Endothelial cell of coronary artery (primary cell): Measurements from ENCODE around the gene SHOX. TPM values are rescaled to one million over a fixed set of nuclear protein-coding genes. Genes with fewer than 3 reads are reported as not detected.

Source experiments
- total RNA-seq: library from RNA; depleted of rRNA; stranded (reverse); fragments of >200 nt; gene quantifications from 2 replicates; pipeline ENCODE4 v1.2.3, GENCODE V29; 2014

Gene SHOX
- not detected in 2 replicates for total RNA-seq

DNA sequence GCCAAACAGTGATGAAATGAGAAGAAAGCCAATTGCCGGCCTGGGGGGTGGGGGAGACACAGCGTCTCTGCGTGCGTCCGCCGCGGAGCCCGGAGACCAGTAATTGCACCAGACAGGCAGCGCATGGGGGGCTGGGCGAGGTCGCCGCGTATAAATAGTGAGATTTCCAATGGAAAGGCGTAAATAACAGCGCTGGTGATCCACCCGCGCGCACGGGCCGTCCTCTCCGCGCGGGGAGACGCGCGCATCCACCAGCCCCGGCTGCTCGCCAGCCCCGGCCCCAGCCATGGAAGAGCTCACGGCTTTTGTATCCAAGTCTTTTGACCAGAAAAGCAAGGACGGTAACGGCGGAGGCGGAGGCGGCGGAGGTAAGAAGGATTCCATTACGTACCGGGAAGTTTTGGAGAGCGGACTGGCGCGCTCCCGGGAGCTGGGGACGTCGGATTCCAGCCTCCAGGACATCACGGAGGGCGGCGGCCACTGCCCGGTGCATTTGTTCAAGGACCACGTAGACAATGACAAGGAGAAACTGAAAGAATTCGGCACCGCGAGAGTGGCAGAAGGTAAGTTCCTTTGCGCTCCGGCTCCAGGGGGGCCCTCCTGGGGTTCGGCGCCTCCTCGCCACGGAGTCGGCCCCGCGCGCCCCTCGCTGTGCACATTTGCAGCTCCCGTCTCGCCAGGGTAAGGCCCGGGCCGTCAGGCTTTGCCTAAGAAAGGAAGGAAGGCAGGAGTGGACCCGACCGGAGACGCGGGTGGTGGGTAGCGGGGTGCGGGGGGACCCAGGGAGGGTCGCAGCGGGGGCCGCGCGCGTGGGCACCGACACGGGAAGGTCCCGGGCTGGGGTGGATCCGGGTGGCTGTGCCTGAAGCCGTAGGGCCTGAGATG lies at the start of gene SHOX:
Gene SHOX (plus strand): TSS at position 180 of the 885 bp plus-strand sequence. CDS start 107 bp downstream, at position 287.

Other genes with a start within 250 kb of the SHOX start
- gene PPP2R3B, start 243.9 kb upstream of the SHOX start, total RNA-seq, result 15.7 and 33.5 TPM in 2 replicates